Lower lobe of right lung (tissue), 2 donors: Measurements from ENCODE around the gene CARHSP1. TPM values are rescaled to one million over a fixed set of nuclear protein-coding genes. Genes with fewer than 3 reads are reported as not detected.

Experiments
- ATAC-seq, 2 donors: fragments of 200-7000 bp; cut with Tn5 transposase; one replicate each; pipeline ENCODE4 v1.9.1; 2020 to 2022; ENCODE audit warnings: mild to moderate bottlenecking in 2 of 2, moderate library complexity in 2 of 2
- DNase-seq: peaks from one replicate; pipeline ENCODE4 v3.0.0-alpha.2; 2020
- H3K27ac ChIP-seq: fragments of 200-600 bp; one replicate; pipeline ENCODE4 v1.8.0; 2022
- H3K27me3 ChIP-seq: fragments of 200-600 bp; one replicate; pipeline ENCODE4 v1.8.0; 2022; ENCODE audit warnings: low read depth
- H3K36me3 ChIP-seq: fragments of 200-600 bp; one replicate; pipeline ENCODE4 v1.8.0; 2022; ENCODE audit warnings: mild to moderate bottlenecking
- H3K4me1 ChIP-seq: fragments of 200-600 bp; one replicate; pipeline ENCODE4 v1.8.0; 2022
- H3K4me3 ChIP-seq: fragments of 200-600 bp; one replicate; pipeline ENCODE4 v1.8.0; 2022; ENCODE audit warnings: mild to moderate bottlenecking
- H3K9me3 ChIP-seq: fragments of 200-600 bp; one replicate; pipeline ENCODE4 v1.8.0; 2022
- intact Hi-C: fragments of 100-400 bp; cut with DNase I; formaldehyde crosslinking; loops from one replicate; pipeline ENCODE4 v1.11.0; 2022
- total RNA-seq: library from RNA; stranded (reverse); fragmentation: NEBNext Ultra II Directional; extraction: Animal tissue kit (Norgen Biotek cat#: 25700); gene quantifications from one replicate; pipeline ENCODE4 v1.2.1, GENCODE V29; 2021
- TF ChIP-seq, protein P1 (sequence below): fragments of 200-600 bp; IDR thresholded peaks from one replicate; pipeline ENCODE4 v1.8.0; 2022; ENCODE audit warnings: antibody characterized with exemption, mild to moderate bottlenecking
- donor health status: DM: no; HTN: yes; CAD: no; lungs with severe emphysema.

Gene CARHSP1
- total RNA-seq, 1 donor from 2014 or later, result 89.0 TPM

DNA sequence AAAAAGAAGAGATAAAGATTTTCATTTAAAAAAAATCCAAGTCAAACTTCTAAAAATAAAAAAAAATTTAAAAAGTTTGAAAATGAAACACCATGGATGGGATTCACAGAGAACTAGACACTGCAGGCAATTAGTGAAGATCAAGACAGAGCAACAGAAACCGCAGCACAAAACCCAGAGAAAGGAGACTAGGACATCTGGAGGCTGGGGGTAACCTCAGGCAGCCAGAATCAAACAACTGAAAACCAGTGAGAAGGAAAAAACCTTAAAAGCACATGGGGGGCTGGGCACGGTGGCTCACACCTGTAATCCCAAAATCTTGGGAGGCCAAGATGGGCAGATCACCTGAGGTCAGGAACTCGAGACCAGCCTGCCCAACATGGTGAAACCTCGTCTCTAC is 44.0 kb upstream of the CARHSP1 start:
- no peak overlapping the region for H3K27ac ChIP-seq
- DNase-seq (no peak), ATAC-seq (no peak)
- no peaks in the 10 kb centered on the region for H3K9me3 ChIP-seq
- H3K36me3 ChIP-seq, result peaks cover 99% of the 10 kb centered on the region
- H3K27me3 ChIP-seq, result no peaks in the 10 kb centered on the region
- no peaks in the 10 kb centered on the region for H3K4me1 ChIP-seq
- no peak overlapping the region for H3K4me3 ChIP-seq
- TF ChIP-seq, protein P1, sequence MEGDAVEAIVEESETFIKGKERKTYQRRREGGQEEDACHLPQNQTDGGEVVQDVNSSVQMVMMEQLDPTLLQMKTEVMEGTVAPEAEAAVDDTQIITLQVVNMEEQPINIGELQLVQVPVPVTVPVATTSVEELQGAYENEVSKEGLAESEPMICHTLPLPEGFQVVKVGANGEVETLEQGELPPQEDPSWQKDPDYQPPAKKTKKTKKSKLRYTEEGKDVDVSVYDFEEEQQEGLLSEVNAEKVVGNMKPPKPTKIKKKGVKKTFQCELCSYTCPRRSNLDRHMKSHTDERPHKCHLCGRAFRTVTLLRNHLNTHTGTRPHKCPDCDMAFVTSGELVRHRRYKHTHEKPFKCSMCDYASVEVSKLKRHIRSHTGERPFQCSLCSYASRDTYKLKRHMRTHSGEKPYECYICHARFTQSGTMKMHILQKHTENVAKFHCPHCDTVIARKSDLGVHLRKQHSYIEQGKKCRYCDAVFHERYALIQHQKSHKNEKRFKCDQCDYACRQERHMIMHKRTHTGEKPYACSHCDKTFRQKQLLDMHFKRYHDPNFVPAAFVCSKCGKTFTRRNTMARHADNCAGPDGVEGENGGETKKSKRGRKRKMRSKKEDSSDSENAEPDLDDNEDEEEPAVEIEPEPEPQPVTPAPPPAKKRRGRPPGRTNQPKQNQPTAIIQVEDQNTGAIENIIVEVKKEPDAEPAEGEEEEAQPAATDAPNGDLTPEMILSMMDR, result no peak
- intact Hi-C loops, result no loop called here

DNA sequence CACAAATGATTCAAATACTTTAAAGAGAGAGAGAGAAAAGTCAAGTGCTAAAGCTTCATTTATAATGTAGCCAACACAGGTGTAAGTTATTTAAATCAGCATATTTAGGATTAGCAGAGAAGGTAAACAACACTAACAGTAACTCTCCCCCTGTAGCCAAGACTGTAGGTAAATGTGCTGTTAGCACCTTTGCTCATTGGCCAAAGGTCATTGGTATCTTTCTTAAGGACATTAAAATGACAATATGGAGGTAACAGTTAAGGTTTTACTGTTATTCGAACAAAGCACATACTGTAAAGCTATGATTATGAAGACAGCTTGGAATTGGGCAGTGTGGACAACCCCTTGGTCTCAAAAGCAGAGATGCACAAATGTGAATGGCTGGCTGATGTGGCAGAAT is 42.0 kb upstream of the CARHSP1 start:
- TF ChIP-seq, protein P1, result no peak
- Histone ChIP-seq H3K4me1 (no peaks in the 10 kb centered on the region), H3K36me3 (peaks cover 99% of the 10 kb centered on the region)

DNA sequence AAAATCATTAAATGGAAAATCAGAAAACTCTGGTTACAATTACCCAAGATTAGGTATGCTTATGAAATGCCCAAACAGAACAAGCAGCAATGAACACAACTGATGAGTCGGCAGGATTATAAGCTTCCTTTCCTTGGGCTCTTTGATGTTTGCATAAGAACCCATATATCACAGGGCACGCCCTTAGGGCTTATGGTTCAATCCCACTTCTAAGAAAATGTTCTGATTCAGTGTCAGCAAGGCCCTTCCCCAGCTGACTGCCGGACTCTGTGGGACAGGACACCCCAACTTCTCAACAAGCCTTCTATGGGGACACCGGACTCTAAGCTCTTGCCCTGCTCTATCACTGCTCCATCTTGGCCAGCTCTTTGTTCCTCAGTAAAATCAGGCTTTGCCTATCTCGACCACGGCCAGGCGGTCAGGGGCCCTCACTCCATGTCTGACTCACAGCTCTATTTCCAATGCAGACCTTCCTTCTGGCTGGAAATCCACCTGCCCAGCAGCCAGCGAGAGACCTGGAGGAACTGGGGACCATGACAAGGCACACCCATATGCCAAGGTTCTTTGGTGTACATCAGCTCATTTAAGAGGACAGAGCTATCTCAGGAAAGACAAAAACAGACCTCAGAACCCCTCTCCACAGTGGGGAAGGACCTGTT is 40.1 kb upstream of the CARHSP1 start:
- Histone ChIP-seq H3K4me3 (no peak overlapping the region), H3K27me3 (no peaks in the 10 kb centered on the region), H3K36me3 (peaks cover 99% of the 10 kb centered on the region), H3K27ac (no peak overlapping the region), H3K4me1 (no peaks in the 10 kb centered on the region), H3K9me3 (no peaks in the 10 kb centered on the region)
- ATAC-seq, result no peak
- TF ChIP-seq, protein P1, result no peak
- intact Hi-C loops, result no loop called here
- no peak for DNase-seq

More for the DNA sequence above, 42.0 kb upstream of the CARHSP1 start:
- Histone ChIP-seq H3K4me3 (no peak overlapping the region), H3K27ac (no peak overlapping the region), H3K27me3 (no peaks in the 10 kb centered on the region), H3K9me3 (no peaks in the 10 kb centered on the region)
- DNase-seq (no peak), ATAC-seq (no peak)
- intact Hi-C loops, result no loop called here

DNA sequence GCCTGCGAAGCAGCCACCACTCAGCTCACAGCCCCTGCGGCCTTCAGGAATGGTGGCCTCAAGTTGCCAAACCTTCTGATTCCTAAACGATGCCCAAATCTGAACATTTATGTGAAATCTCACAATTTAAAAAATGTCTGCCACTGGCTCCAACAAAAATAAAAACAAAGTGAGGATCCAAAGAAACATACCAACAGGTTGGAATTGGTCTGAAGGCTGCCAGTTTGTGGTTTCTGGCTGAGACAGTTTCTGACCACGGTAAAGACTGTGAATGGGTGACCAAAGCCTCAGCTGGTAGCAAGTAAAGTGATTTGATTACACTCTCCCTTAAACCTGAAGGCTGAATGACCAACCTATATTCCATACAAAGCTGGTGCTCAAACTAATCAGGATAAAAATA is 38.3 kb upstream of the CARHSP1 start:
- ATAC-seq (no peak), DNase-seq (no peak)
- Histone ChIP-seq H3K27me3 (no peaks in the 10 kb centered on the region), H3K4me1 (no peaks in the 10 kb centered on the region), H3K4me3 (no peak overlapping the region), H3K9me3 (no peaks in the 10 kb centered on the region), H3K36me3 (peaks cover 100% of the 10 kb centered on the region), H3K27ac (no peak overlapping the region)
- TF ChIP-seq, protein P1, result no peak
- intact Hi-C loops, result no loop called here

DNA sequence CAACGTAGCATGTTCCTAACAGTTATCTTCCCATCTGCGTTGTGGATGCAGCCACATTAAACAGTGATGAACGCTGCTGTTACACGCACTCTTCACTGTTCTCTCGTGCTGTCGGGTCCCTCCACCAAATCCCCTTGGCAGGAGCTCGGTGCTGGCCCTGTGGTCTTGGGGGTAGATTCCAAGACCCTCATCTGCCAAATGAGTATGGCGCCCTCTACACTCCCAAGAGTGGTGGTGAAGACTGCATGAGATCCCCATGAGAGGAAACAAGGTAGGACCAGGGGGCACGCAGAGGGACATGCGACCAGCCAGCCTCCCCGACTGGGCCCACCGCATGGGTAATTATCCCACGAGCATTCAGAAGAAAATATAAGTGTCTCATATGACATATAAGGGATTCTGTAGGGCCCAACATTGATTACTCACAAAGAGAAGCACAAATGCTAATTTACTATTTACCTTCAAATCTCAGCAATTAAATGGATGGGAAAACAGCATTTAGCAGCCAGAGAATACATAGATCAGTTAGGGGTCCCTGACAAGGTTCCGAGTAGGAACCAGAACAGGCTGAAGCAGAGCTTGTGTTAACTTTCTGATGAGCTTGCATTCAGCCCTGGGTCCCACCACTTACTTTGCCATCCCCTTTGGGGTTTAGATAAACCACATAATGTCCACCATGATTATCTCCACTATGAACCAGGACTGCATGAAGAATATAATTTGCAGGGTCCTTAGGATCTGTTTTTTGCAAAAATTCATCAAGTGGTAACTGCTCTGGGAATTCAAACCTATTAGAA is 37.2 kb upstream of the CARHSP1 start:
- TF ChIP-seq, protein P1, result no peak
- no peak for ATAC-seq
- Histone ChIP-seq H3K4me3 (no peak overlapping the region), H3K9me3 (no peaks in the 10 kb centered on the region), H3K27ac (no peak overlapping the region), H3K36me3 (peaks cover 100% of the 10 kb centered on the region), H3K27me3 (no peaks in the 10 kb centered on the region), H3K4me1 (no peaks in the 10 kb centered on the region)
- intact Hi-C loops, result no loop called here
- DNase-seq, result no peak
